ENCODE results near the gene ATAD5.

GRCh38 chr17:30915833-30916611, 84.3 kb downstream of the ATAD5 start:
- TF ChIP-seq BRCA1 (CRISPR knock-in tag; IDR thresholded peaks at IDR 0.05): no peak
- TF ChIP-seq NFE2L2 (IDR thresholded peaks at IDR 0.05; ENCODE audit: low read length): no peak
- TF ChIP-seq CBFB (CRISPR knock-in tag; IDR thresholded peaks at IDR 0.05): no peak
- TF ChIP-seq GABPA (IDR thresholded peaks at IDR 0.05; ENCODE audit: low read depth, low read length): no peak
- peak; percentile 56 for TF ChIP-seq GABPA (CRISPR knock-in tag; IDR thresholded peaks at IDR 0.05; ENCODE audit: low read depth)
- no peak for TF ChIP-seq PLRG1 (conservative IDR thresholded peaks at IDR 0.05)
- peak; percentile 10; the same call in 1 of the 3 replicates for TF ChIP-seq MXI1 (IDR thresholded peaks at IDR 0.05; ENCODE audit: borderline replicate concordance, low read depth, low read length)
- no peak for TF ChIP-seq CTCF (CRISPR knock-in tag; IDR thresholded peaks at IDR 0.05)
- no peak for TF ChIP-seq SMYD3 (CRISPR knock-in tag; IDR thresholded peaks at IDR 0.05)
- no peak for TF ChIP-seq CEBPB (IDR thresholded peaks at IDR 0.05; ENCODE audit: borderline replicate concordance, low read depth, low read length)

Measured in HepG2 (cell line).